KOPT-K1 (cell line): ENCODE data around the gene MISP.

ENCODE experiments used
- H3K27ac ChIP-seq: fragments of 200-600 bp; sonication (generic); 2 replicates; pipeline ENCODE4 v1.5.1; 2016; ENCODE audit warnings: antibody characterized with exemption, mild to moderate bottlenecking, low read depth, low read length; ENCODE audit not compliant: poor library complexity, severe bottlenecking
- H3K36me3 ChIP-seq: fragments of 200-600 bp; sonication (generic); 2 replicates; pipeline ENCODE4 v1.5.1; 2017; ENCODE audit warnings: antibody characterized with exemption, mild to moderate bottlenecking, low read length, moderate library complexity; ENCODE audit not compliant: insufficient read depth
- H3K9me3 ChIP-seq: fragments of 200-600 bp; sonication (generic); 2 replicates; pipeline ENCODE4 v1.5.1; 2017; ENCODE audit warnings: antibody characterized with exemption, low read length, mild to moderate bottlenecking; ENCODE audit not compliant: insufficient read depth, poor library complexity, severe bottlenecking

The MISP gene

DNA sequence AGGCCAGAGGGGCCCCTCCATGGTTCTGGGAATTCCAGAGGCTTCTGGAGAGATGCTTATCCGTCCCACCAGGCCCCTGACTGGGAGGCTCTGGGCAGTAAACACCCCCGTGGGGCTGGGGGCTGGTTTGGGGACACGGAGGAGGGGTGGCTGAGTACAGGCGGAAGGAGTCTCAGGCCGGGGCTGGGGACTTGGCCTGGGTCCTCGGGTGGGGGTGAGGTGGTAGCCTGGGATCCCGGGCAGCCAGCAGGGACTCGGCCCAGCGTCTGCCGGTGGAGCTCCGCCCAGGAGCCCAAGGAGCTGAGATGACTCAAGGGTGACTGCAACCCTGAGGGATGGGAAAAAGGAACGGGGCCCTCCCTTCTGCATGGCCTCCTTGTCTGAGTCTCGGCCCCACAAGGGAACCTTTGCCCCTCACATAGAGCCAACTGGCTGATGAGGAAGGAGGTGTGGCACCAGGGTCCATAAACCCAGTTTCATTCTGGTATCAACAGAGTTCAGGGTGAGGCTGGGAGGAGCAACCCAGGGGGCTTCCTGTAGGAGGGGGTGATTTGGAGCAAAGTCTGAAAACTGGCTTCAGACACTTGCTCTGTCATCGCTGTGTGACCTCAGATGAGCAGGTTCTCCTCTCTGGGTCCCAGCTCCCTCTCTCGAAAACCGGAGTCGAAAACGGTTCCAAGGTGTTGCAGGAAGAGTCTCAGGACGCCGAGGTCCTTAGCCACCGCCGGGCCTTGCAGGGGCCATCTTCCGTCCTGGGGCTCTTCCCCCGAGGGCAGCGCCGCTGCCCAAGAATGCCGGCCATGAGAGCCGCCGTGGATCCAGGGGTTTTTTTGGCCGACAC, 809 bp downstream of the MISP start:
- no peaks in the 10 kb centered on the region for H3K36me3 ChIP-seq
- H3K27ac ChIP-seq, result no peak overlapping the region
- peaks cover 14% of the 10 kb centered on the region for H3K9me3 ChIP-seq

DNA sequence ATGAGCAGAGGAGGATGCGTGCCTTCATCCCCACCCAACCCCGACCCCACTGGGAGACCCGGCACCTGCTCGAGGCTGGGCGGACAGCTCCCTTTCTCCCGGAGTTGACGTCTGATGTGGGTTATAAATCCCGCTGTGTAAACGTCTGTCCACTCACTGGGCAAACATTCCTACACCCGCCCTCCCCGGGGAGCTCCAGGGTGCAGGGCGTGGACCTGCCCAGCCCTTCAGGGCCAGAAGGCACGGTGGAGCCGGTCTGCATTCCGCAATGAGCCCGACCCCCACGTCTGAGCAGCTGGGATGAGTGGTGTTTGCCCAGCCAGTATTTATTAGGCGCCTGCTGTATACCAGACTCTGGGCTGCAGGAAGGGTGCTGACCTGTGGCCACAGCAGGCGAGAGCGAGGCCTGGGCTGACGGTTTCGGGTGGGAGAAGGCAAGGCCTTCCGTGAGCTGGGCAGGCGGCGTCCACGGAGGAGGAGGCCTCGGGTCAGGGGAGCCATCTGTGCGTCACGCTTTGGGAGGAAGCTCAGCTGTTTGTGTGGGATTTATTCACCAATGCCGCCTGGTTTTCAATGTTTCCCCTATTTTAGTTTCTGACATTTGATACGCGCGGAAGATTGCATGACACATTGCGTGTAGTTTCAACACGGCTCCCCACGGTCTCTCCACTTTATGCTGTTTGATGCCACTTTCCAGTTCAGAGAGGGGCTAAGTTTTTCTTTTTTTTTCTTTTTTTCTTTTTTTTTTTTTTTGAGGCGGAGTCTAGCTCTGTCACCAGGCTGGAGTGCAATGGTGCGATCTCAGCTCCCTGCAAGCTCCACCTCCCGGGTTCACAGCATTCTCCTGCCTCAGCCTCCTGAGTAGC, 2.0 kb downstream of the MISP start:
- peaks cover 11% of the 10 kb centered on the region for H3K9me3 ChIP-seq
- H3K27ac ChIP-seq, result no peak overlapping the region
- H3K36me3 ChIP-seq, result no peaks in the 10 kb centered on the region

DNA sequence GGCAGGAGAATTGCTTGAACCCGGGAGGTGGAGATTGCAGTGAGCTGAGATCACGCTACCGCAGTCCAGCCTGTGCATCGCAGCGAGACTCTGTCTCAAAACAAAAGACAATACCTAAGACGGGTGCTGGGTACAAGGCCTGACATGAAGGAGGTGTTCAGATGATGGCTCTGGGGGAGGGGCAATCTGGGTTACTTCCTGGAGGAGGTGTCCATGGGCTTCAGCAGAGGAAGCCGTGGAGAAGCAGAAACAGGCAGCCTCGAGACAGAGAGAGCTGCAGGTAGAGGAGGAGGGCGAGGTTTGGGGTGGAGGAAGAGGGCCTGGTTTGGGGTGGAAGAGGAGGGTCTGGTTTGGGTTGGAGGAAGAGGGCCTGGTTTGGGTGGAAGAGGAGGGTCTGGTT, 3.6 kb downstream of the MISP start:
- no peaks in the 10 kb centered on the region for H3K36me3 ChIP-seq
- H3K9me3 ChIP-seq, result peaks cover 19% of the 10 kb centered on the region
- H3K27ac ChIP-seq, result no peak overlapping the region

DNA sequence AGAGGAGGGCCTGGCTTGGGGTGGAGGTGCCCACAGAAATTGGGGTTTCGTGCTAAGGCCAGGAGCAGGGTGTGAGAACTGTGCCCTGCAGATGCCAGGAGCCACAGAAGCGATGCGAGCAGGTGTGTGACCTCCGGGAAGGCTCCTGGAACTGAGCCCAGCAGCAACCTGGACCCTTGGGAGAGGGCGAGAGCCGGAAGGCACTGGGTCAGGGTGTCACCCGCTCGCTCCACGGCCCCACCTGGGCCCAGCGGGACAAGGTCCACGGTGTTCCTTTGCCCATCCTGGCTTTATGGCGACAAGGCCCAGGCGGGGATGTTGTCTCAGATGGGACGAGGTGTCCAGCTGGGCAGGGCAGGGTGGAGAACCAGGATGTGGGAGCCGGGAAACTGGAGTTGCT, 4.2 kb downstream of the MISP start:
- H3K27ac ChIP-seq, result no peak overlapping the region
- H3K36me3 ChIP-seq, result no peaks in the 10 kb centered on the region
- peaks cover 19% of the 10 kb centered on the region for H3K9me3 ChIP-seq

DNA sequence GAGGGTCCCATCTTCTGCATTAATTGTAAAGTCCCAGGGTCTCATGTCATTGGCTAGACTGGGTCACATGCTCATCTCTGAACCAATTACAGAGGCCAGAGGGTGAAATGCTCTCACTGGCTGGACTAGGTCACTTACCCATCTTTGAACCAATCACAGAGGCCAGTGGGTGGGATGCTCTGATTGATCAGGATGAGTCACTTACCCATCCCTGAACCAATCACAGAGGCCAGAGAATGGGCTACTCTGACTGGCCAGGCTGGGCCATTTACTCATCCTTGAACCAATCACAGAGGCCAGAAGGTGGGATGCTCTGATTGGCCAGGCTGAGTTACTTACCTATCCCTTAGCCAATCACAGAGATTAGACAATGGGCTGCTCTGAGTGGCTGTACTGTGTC, 5.3 kb downstream of the MISP start:
- Histone ChIP-seq H3K27ac (no peak overlapping the region), H3K9me3 (peaks cover 19% of the 10 kb centered on the region), H3K36me3 (no peaks in the 10 kb centered on the region)

DNA sequence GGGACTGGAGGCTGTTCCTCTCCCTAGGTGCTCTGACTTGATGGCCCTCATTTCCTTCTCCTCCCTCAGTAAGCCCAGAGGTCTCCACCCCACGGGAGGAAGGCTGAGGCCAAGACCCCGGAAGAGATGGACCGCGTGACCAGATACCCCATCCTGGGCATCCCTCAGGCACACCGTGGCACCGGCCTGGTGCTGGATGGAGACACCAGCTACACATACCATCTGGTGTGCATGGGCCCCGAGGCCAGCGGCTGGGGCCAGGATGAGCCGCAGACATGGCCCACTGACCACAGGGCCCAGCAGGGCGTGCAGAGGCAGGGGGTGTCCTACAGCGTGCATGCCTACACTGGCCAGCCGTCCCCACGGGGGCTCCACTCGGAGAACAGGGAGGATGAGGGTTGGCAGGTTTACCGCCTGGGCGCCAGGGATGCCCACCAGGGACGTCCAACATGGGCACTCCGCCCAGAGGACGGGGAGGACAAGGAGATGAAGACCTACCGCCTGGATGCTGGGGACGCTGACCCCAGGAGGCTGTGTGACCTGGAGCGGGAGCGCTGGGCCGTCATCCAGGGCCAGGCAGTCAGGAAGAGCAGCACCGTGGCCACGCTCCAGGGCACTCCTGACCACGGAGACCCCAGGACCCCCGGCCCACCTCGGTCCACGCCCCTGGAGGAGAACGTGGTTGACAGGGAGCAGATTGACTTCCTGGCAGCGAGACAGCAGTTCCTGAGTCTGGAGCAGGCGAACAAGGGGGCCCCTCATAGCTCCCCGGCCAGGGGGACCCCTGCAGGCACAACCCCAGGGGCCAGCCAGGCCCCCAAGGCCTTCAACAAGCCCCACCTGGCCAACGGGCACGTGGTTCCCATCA, 6.1 kb downstream of the MISP start:
- Histone ChIP-seq H3K9me3 (peaks cover 19% of the 10 kb centered on the region), H3K27ac (no peak overlapping the region), H3K36me3 (no peaks in the 10 kb centered on the region)

DNA sequence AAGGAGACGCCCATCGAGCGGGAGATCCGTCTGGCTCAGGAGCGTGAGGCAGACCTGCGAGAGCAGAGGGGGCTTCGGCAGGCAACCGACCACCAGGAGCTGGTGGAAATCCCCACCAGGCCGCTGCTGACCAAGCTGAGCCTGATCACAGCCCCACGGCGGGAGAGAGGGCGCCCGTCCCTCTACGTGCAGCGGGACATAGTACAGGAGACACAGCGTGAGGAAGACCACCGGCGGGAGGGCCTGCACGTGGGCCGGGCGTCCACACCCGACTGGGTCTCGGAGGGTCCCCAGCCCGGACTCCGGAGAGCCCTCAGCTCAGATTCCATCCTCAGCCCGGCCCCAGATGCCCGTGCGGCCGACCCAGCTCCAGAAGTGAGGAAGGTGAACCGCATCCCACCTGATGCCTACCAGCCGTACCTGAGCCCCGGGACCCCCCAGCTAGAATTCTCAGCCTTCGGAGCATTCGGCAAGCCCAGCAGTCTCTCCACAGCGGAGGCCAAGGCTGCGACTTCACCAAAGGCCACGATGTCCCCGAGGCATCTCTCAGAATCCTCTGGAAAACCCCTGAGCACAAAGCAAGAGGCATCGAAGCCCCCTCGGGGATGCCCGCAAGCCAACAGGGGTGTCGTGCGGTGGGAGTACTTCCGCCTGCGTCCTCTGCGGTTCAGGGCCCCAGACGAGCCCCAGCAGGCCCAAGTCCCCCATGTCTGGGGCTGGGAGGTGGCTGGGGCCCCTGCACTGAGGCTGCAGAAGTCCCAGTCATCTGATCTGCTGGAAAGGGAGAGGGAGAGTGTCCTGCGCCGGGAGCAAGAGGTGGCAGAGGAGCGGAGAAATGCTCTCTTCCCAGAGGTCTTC, 7.1 kb downstream of the MISP start:
- Histone ChIP-seq H3K9me3 (peaks cover 19% of the 10 kb centered on the region), H3K36me3 (no peaks in the 10 kb centered on the region), H3K27ac (no peak overlapping the region)

DNA sequence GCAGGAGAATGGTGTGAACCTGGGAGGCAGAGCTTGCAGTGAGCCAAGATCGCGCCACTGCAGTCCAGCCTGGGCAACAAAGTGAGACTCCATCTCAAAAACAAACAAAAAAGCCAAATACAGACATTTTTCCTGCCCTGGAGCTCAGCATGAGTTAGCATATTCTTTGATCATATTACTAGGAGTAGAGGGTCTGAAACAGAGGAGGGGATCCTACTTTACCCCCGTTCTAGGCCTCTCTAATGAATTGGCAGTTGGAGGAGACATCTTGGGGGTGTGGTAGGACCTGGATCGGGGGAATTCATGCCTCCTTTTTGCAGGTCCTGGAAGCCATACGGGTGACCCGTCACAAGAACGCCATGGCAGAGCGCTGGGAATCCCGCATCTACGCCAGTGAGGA, 12.3 kb downstream of the MISP start:
- Histone ChIP-seq H3K27ac (no peak overlapping the region), H3K9me3 (peaks cover 9% of the 10 kb centered on the region), H3K36me3 (no peaks in the 10 kb centered on the region)

DNA sequence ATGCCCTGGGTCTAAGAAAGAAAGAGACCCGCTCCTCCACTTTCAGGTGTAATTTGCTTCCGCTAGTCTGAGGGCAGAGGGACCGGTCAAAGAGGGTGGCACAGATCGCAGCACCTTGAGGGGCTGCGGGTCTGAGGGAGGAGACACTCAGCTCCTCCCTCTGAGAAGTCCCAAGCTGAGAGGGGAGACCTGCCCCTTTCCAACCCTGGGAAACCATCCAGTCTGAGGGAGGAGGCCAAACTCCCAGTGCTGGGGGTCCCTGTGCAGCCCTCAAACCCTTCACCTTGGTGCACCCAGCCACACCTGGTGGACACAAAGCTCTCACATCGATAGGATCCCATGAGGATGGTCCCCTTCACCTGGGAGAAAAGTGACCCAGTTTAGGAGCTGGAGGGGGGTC, 13.0 kb downstream of the MISP start:
- H3K9me3 ChIP-seq, result peaks cover 2% of the 10 kb centered on the region
- H3K36me3 ChIP-seq, result no peaks in the 10 kb centered on the region
- no peak overlapping the region for H3K27ac ChIP-seq

DNA sequence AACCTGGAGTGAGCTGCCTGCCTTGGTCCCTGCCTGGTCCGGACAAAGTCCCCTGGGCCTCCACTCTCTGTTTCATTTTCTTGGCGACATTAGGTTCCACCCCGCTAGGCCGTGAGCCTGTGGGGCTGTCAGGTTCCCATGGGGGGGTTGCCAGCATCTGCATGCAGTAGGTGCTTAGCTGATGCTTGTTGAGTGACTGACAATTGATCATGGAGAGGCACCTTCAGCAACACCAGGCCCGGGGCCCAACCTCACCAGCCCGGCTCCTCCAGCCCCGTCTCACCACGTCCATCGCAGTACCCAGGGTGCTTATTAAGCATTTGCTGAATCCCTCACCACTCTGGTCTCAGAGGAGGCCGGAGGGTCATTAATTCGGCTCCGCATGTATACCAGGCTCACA, 13.4 kb downstream of the MISP start:
- Histone ChIP-seq H3K36me3 (no peaks in the 10 kb centered on the region), H3K9me3 (no peaks in the 10 kb centered on the region), H3K27ac (no peak overlapping the region)

DNA sequence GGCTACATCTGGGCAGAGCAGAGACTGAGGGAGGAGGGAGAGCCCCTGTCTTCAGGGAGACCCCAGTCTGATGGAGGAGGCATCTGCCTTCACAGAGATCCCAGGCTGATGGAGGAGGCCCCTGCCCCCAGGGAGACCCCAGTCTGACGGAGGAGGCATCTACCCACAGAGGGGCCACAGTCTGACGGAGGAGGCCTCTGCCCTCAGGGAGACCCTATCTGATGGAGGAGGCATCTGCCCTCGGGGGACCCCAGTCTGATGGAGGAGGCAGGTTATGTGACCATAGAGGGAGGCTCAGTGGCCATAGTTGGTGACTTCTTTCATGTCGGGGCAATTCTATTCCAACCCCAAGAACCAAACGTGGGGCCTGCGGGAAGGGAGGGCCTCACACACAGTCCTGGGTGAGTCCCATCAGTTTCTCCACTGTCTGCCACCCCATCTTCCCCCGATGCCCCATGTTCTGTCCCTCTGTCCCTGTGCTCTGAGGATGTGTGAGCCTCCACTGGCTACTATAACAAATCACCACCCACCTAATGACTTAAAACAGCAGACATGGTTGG, 14.3 kb downstream of the MISP start:
- H3K27ac ChIP-seq, result no peak overlapping the region

DNA sequence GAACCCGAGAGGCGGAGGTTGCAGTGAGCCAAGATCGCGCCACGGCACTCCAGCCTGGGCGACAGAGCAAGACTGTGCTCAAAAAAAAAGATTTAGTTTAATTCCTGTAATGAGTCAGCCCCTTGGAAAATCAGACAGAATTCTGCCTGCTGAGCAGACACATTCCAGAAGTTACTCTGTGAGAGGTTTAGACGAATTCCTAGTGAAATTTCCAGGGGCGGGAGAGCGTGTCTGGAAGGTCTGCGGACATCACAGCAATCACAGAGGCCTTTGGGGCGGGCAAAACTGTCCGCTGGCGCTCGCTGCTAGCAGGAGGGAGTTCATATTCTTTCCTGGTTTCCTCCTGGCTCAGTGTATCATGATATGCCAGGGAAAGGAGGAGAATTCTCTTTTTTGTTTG, 17.5 kb downstream of the MISP start:
- Histone ChIP-seq H3K27ac (no peak overlapping the region), H3K36me3 (no peaks in the 10 kb centered on the region), H3K9me3 (no peaks in the 10 kb centered on the region)

More for the DNA sequence above, 14.3 kb downstream of the MISP start:
- no peaks in the 10 kb centered on the region for H3K9me3 ChIP-seq
- H3K36me3 ChIP-seq, result no peaks in the 10 kb centered on the region

DNA sequence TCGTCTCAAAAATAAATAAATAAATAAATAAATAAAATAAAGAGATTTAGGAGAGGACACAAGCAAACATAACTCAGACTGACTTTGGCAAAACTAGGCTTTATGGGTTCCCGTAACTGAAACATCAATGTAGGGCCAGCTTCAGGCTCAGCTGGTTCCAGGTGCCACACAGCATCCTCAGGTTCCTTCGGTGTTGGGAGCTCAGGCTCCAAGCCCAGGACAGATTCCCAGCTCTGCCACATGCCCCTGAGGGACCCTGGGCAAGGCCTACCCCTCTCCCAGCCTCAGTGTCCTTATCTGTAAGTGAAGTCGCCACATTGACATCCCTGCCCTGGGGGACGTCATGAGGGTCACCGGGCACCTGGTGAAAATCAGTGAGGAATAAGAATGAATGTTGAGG, 18.7 kb downstream of the MISP start:
- H3K27ac ChIP-seq, result no peak overlapping the region

DNA sequence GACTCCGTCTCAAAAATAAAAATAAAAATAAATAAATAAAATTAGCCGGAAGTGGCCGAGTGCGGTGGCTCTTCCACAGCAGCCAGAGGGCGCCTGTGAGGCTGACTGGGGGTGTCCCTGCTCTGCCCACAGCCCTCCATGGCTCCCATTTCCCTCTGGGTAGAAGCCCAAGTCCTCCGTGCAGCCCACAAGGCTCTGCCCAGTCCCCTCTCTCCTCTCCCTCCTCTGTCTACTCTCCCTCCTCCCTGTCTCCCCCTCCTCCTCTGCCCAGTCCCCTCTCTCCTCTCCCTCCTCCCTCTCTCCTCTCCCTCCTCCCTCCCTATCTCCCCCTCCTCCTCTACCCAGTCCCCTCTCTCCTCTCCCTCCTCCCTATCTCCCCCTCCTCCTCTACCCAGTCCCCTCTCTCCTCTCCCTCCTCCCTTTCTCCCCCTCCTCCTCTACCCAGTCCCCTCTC, 20.4 kb downstream of the MISP start:
- no peak overlapping the region for H3K27ac ChIP-seq
- H3K36me3 ChIP-seq, result no peaks in the 10 kb centered on the region
- no peaks in the 10 kb centered on the region for H3K9me3 ChIP-seq

More for the DNA sequence above, 18.7 kb downstream of the MISP start:
- H3K9me3 ChIP-seq, result no peaks in the 10 kb centered on the region
- H3K36me3 ChIP-seq, result no peaks in the 10 kb centered on the region
